ENCODE results near the gene PRIM1. TPM values are rescaled to one million over a fixed set of nuclear protein-coding genes. Genes with fewer than 3 reads are reported as not detected.

The PRIM1 gene
- total RNA-seq, 2 experiments from 2014 or later = 81.3 to 83.7 TPM

- ChIA-PET POLR2A (interaction anchor here (0.5 to 2.4 kb wide), 21 partner anchors 8 to 994 kb away, joined by 3 to 37 read pairs (median 4); partner anchors contain the start of genes ATP5F1B, NEMP1 and PTGES3), CTCF (interaction anchor here (0.6 to 2.4 kb wide), 12 partner anchors 10 to 354 kb away, joined by 3 to 16 read pairs (median 4); partner anchors contain the start of gene ATP5F1B)
- ATAC-seq (peak; percentile 96), DNase-seq (peak; percentile 99)
- Mint-ChIP-seq H3K27ac (peak within 1 kb of the TSS; percentile 99), H3K9me3 (ENCODE audit: low read depth) (no peaks in the 10 kb centered on the region), H3K4me1 (peaks cover 44% of the 10 kb centered on the region), H3K27me3 (no peaks in the 10 kb centered on the region), H3K4me3 (peak within 1 kb of the TSS; percentile 97), H3K36me3 (ENCODE audit: low read depth) (peaks cover 71% of the 10 kb centered on the region)
- intact Hi-C loops (cut with DNase I, micrococcal nuclease) = loop anchor here (1.0 to 10.0 kb wide), 14 partner anchors 27 to 896 kb away; partner anchors contain the start of genes PRIM1 (in 2 of the 2), PTGES3 (in 2 of the 2), BAZ2A (in 1 of the 2) and DNAJC14 (in 1 of the 2)
Observed at GRCh38 chr12:56724972-56725722, 27.0 kb downstream of the PRIM1 start, which contains the start of gene NACA. Gene NACA, minus strand, starts transcription at chr12:56725299. Its CDS starts 778 bp downstream, at chr12:56724521.

GRCh38 chr12:56724701-56724971 lies 27.5 kb downstream of the PRIM1 start:
- ATAC-seq = no peak
- Mint-ChIP-seq H3K4me1 (peaks cover 49% of the 10 kb centered on the region), H3K27ac (peak overlapping the region; percentile 99), H3K27me3 (no peaks in the 10 kb centered on the region), H3K9me3 (ENCODE audit: low read depth) (no peaks in the 10 kb centered on the region), H3K4me3 (peak overlapping the region; percentile 97), H3K36me3 (ENCODE audit: low read depth) (peaks cover 73% of the 10 kb centered on the region)
- no peak for DNase-seq
- CTCF ChIA-PET = interaction anchor here (0.6 to 1.5 kb wide), 2 partner anchors 21 to 354 kb away, joined by 3 read pairs; no protein-coding TSS in a partner anchor
- POLR2A ChIA-PET = interaction anchor here (0.7 to 1.1 kb wide), 3 partner anchors 27 to 78 kb away, joined by 3 to 5 read pairs (median 4); no protein-coding TSS in a partner anchor
- intact Hi-C loops (cut with DNase I, micrococcal nuclease) = loop anchor here (2.0 to 10.0 kb wide), 3 partner anchors 78 to 390 kb away; partner anchors contain the start of genes IL23A (in 1 of the 2) and PAN2 (in 1 of the 2)

DNA sequence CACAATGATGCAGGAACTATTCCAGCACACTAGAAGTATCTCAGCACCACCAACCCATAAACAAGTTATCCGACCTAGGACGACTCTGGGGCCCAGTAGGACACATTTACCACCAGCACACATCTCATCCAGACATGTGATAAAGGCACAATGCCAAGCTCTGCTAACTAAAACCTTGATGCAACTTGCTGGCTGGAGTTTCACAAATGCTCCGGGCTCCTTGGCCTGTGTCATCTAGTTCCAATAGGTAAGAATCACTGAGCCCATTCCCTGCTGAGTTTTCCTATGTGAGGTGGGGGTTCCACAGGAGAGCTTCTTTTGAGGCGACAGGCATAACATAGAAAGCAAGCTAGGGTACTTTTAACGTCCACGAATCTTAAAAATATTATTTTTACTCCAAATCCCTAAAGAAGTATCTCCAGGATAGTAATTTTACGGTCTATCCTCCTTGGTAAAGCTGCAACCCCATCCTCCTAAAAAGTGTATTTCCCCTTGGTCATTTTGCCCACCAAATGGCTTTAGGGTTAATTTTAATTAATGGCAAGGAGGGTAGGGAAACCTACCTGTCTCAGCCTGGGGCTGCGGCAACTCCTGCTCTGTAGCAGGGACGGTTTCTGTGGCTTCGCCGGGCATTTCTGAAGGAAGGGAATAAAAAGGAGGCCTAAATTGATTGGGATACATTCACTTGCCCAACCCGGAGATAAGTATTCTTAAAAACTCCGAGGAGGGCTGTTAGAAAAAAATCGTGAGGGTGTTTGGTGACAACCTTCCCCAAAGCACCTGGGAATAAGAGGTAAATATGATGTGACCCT lies 28.0 kb downstream of the PRIM1 start:
- intact Hi-C loops (cut with DNase I, micrococcal nuclease) = loop anchor here (2.0 to 10.0 kb wide), 3 partner anchors 77 to 389 kb away; partner anchors contain the start of genes IL23A (in 1 of the 2) and PAN2 (in 1 of the 2)
- H3K4me1 Mint-ChIP-seq = peaks cover 54% of the 10 kb centered on the region
- CTCF ChIA-PET = interaction anchor here (0.6 to 1.3 kb wide), 2 partner anchors 15 to 620 kb away, joined by 3 to 6 read pairs; partner anchors contain the start of gene PA2G4
- ATAC-seq = no peak
- H3K27ac Mint-ChIP-seq = peak overlapping the region; percentile 99
- peak overlapping the region; percentile 97 for H3K4me3 Mint-ChIP-seq
- POLR2A ChIA-PET = interaction anchor here (0.6 to 2.6 kb wide), 3 partner anchors 27 to 35 kb away, joined by 3 to 16 read pairs (median 3); partner anchors contain the start of gene PTGES3
- DNase-seq = peak; percentile 33
- H3K9me3 Mint-ChIP-seq (ENCODE audit: low read depth) = no peaks in the 10 kb centered on the region
- H3K36me3 Mint-ChIP-seq (ENCODE audit: low read depth) = peaks cover 75% of the 10 kb centered on the region
- no peaks in the 10 kb centered on the region for H3K27me3 Mint-ChIP-seq

DNA sequence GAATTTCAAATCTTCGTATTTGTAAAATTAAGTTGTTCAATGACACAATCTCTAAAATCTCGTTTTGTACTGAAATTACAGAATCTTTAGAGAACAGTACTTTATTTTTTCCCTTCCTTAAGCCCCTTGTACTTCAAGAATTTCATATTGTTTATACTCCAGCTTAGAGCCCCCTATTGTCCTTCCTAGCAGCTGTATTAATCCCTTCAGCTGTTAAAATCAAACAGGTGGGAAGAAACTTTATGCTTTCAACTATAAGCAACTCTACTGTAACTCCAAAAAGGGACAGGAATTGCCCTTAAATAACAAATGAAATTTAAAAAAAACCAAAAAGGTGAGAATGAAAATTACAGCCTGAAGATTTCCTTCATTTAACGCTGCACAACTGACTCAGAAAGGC lies 28.8 kb downstream of the PRIM1 start:
- ChIA-PET POLR2A (interaction anchor here (0.7 to 2.6 kb wide), 2 partner anchors 28 to 35 kb away, joined by 3 to 16 read pairs; partner anchors contain the start of gene PTGES3), CTCF (interaction anchor here (1.3 kb wide), 1 partner anchor 14 kb away, joined by 6 read pairs; no protein-coding TSS in a partner anchor)
- Mint-ChIP-seq H3K4me3 (peak overlapping the region; percentile 97), H3K27ac (peak overlapping the region; percentile 99), H3K27me3 (no peaks in the 10 kb centered on the region), H3K36me3 (ENCODE audit: low read depth) (peaks cover 81% of the 10 kb centered on the region), H3K4me1 (peaks cover 60% of the 10 kb centered on the region), H3K9me3 (ENCODE audit: low read depth) (no peaks in the 10 kb centered on the region)
- intact Hi-C loops (cut with DNase I, micrococcal nuclease) = loop anchor here in 1 of 2 experiments (10.0 kb wide), 1 partner anchor 389 kb away; the partner anchor contains the start of genes IL23A and PAN2
- no peak for ATAC-seq
- DNase-seq = no peak

DNA sequence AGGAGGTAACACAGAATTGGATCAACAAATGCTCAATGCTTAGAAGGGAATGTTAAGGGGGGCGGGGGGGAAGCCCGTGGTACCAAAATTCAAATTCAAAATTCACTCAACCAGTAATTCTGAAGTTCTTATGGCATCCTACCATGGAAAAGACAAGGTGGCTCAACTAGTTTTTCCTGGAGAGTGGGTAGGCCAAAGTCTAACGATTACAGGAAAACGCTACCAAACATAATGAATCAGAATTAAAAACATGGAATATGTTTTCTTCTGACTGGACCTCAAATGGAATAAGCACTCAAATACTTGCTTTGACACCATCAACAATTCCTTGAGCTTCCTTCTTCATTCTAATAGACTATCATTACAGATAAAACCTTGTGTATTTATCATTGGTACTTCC lies 29.3 kb downstream of the PRIM1 start:
- no peak for ATAC-seq
- intact Hi-C loops (cut with DNase I, micrococcal nuclease) = loop anchor here in 1 of 2 experiments (10.0 kb wide), 1 partner anchor 388 kb away; the partner anchor contains the start of genes IL23A and PAN2
- H3K4me1 Mint-ChIP-seq = peaks cover 60% of the 10 kb centered on the region
- ChIA-PET CTCF (interaction anchor here (1.1 kb wide), 1 partner anchor 20 kb away, joined by 3 read pairs; no protein-coding TSS in a partner anchor), POLR2A (interaction anchor here (1.0 to 2.6 kb wide), 2 partner anchors 34 to 39 kb away, joined by 4 to 16 read pairs; partner anchors contain the start of gene PTGES3)
- H3K27ac Mint-ChIP-seq = peak overlapping the region; percentile 85
- H3K27me3 Mint-ChIP-seq = no peaks in the 10 kb centered on the region
- H3K36me3 Mint-ChIP-seq (ENCODE audit: low read depth) = peaks cover 81% of the 10 kb centered on the region
- H3K4me3 Mint-ChIP-seq = peak overlapping the region; percentile 97
- no peak for DNase-seq
- no peaks in the 10 kb centered on the region for H3K9me3 Mint-ChIP-seq (ENCODE audit: low read depth)

DNA sequence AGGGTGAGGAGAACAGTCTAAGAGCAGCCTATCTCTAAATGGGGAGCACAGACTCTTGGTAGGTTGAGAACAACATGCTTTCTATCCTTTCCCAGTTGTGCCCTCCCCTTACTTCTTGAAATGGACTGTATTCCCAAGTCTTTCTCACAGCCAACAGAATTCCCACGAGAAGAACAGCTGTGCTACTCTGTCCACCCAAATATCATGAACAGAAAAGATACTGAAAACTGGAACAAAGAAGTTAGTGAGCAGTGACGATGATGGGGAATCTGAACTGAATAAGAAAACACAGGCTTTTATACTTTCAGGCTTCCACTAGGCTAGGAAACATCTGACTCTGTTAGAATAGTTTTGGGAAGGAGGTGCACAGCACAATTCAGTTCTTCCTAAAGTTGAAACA lies 30.4 kb downstream of the PRIM1 start:
- no peaks in the 10 kb centered on the region for H3K27me3 Mint-ChIP-seq
- intact Hi-C loops (cut with DNase I, micrococcal nuclease) = loop anchor here in 1 of 2 experiments (10.0 kb wide), 1 partner anchor 387 kb away; the partner anchor contains the start of genes IL23A and PAN2
- ATAC-seq = no peak

DNA sequence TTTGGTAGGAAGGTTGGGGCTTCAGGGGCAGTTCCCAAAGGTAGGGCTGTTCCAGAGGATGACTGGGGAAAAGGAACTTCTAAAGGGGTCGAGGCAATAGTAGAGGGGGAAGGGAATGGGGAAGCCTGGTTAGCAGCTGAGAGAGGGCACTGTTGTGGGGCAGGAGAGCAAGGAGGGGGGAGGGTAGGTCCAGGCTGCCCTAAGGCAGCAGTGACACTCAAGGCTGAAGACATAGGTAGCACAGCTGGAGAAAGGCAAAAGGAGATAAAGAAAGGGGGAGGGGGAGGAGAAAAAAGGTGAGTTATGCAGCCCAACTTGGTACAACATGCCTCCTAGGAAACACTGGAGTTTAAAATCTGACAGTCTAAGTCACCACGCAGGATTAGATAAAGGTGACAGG lies 30.9 kb downstream of the PRIM1 start:
- H3K4me1 Mint-ChIP-seq = peaks cover 70% of the 10 kb centered on the region
- POLR2A ChIA-PET = interaction anchor here (0.7 to 1.9 kb wide), 2 partner anchors 32 to 85 kb away, joined by 3 to 8 read pairs; no protein-coding TSS in a partner anchor
- DNase-seq (no peak), ATAC-seq (no peak)
- intact Hi-C loops (cut with DNase I, micrococcal nuclease) = loop anchor here in 1 of 2 experiments (10.0 kb wide), 1 partner anchor 386 kb away; the partner anchor contains the start of genes IL23A and PAN2
- H3K27ac Mint-ChIP-seq = peak overlapping the region; percentile 85
- H3K27me3 Mint-ChIP-seq = no peaks in the 10 kb centered on the region
- CTCF ChIA-PET = interaction anchor here (1.3 kb wide), 1 partner anchor 33 kb away, joined by 3 read pairs; the partner anchor contains the start of gene PTGES3
- peak overlapping the region; percentile 97 for H3K4me3 Mint-ChIP-seq
- peaks cover 83% of the 10 kb centered on the region for H3K36me3 Mint-ChIP-seq (ENCODE audit: low read depth)
- H3K9me3 Mint-ChIP-seq (ENCODE audit: low read depth) = no peaks in the 10 kb centered on the region

More for the DNA sequence above, 30.4 kb downstream of the PRIM1 start:
- H3K27ac Mint-ChIP-seq = peak overlapping the region; percentile 85
- POLR2A ChIA-PET = interaction anchor here (1.2 to 2.6 kb wide), 3 partner anchors 33 to 86 kb away, joined by 4 to 16 read pairs (median 8); partner anchors contain the start of gene PTGES3
- peak overlapping the region; percentile 97 for H3K4me3 Mint-ChIP-seq
- peaks cover 65% of the 10 kb centered on the region for H3K4me1 Mint-ChIP-seq
- no peaks in the 10 kb centered on the region for H3K9me3 Mint-ChIP-seq (ENCODE audit: low read depth)
- DNase-seq = no peak
- CTCF ChIA-PET = interaction anchor here (0.6 to 1.3 kb wide), 4 partner anchors 13 to 33 kb away, joined by 3 to 4 read pairs (median 3); partner anchors contain the start of gene PTGES3
- H3K36me3 Mint-ChIP-seq (ENCODE audit: low read depth) = peaks cover 78% of the 10 kb centered on the region

GRCh38 chr12:56720731-56721151 lies 31.4 kb downstream of the PRIM1 start:
- peak overlapping the region; percentile 97 for H3K4me3 Mint-ChIP-seq
- H3K27me3 Mint-ChIP-seq = no peaks in the 10 kb centered on the region
- H3K27ac Mint-ChIP-seq = peak overlapping the region; percentile 85
- ChIA-PET CTCF (interaction anchor here (1.3 kb wide), 1 partner anchor 32 kb away, joined by 3 read pairs; the partner anchor contains the start of gene PTGES3), POLR2A (interaction anchor here (0.7 to 2.6 kb wide), 3 partner anchors 31 to 85 kb away, joined by 3 to 12 read pairs (median 8); partner anchors contain the start of gene PTGES3)
- peaks cover 83% of the 10 kb centered on the region for H3K36me3 Mint-ChIP-seq (ENCODE audit: low read depth)
- H3K9me3 Mint-ChIP-seq (ENCODE audit: low read depth) = no peaks in the 10 kb centered on the region
- ATAC-seq = no peak
- peaks cover 71% of the 10 kb centered on the region for H3K4me1 Mint-ChIP-seq
- no peak for DNase-seq
- intact Hi-C loops (cut with DNase I, micrococcal nuclease) = loop anchor here in 1 of 2 experiments (10.0 kb wide), 1 partner anchor 386 kb away; the partner anchor contains the start of genes IL23A and PAN2

- no peak overlapping the region for H3K4me3 Mint-ChIP-seq
- peak overlapping the region; percentile 85 for H3K27ac Mint-ChIP-seq
- CTCF ChIA-PET = interaction anchor here (1.0 kb wide), 1 partner anchor 282 kb away, joined by 3 read pairs; no protein-coding TSS in a partner anchor
Observed at GRCh38 chr12:56719056-56719455, 33.1 kb downstream of the PRIM1 start.

GRCh38 chr12:56718636-56719035 lies 33.5 kb downstream of the PRIM1 start:
- POLR2A ChIA-PET = interaction anchor here (1.1 to 2.6 kb wide), 5 partner anchors 9 to 84 kb away, joined by 3 to 12 read pairs (median 6); partner anchors contain the start of gene PTGES3
- ATAC-seq (no peak), DNase-seq (no peak)
- Mint-ChIP-seq H3K4me3 (no peak overlapping the region), H3K27ac (peak overlapping the region; percentile 85), H3K4me1 (peaks cover 72% of the 10 kb centered on the region), H3K9me3 (ENCODE audit: low read depth) (no peaks in the 10 kb centered on the region), H3K36me3 (ENCODE audit: low read depth) (peaks cover 85% of the 10 kb centered on the region), H3K27me3 (no peaks in the 10 kb centered on the region)
- CTCF ChIA-PET = interaction anchor here (1.0 kb wide), 1 partner anchor 283 kb away, joined by 3 read pairs; no protein-coding TSS in a partner anchor
- intact Hi-C loops (cut with DNase I, micrococcal nuclease) = no loop called here

More at GRCh38 chr12:56719056-56719455, 33.1 kb downstream of the PRIM1 start:
- POLR2A ChIA-PET = interaction anchor here (0.7 to 2.6 kb wide), 6 partner anchors 9 to 393 kb away, joined by 3 to 12 read pairs (median 6); partner anchors contain the start of gene PTGES3
- DNase-seq (no peak), ATAC-seq (no peak)
- Mint-ChIP-seq H3K9me3 (ENCODE audit: low read depth) (no peaks in the 10 kb centered on the region), H3K27me3 (no peaks in the 10 kb centered on the region), H3K36me3 (ENCODE audit: low read depth) (peaks cover 85% of the 10 kb centered on the region), H3K4me1 (peaks cover 74% of the 10 kb centered on the region)
- intact Hi-C loops (cut with DNase I, micrococcal nuclease) = no loop called here
